IMR-90 (cell line): Measurements from ENCODE around the gene FNDC1. TPM values are rescaled to one million over a fixed set of nuclear protein-coding genes. Genes with fewer than 3 reads are reported as not detected.

Source experiments
- ATAC-seq: fragments of 200-7000 bp; cut with Tn5 transposase; 2 replicates; pipeline ENCODE4 v1.9.1; 2020; ENCODE audit warnings: low read depth, mild to moderate bottlenecking, moderate library complexity
- BruUV-seq: library from RNA; stranded (reverse); fragments of 400-500 nt; replicated peaks from 2 replicates; lab custom pipeline; 2021; lab: Mats Ljungman, UMichigan
- CTCF ChIA-PET: fragments of 300-600 bp; formaldehyde crosslinking; extraction: SDS; loops from one replicate; lab custom pipeline; 2021; ENCODE audit warnings: antibody characterized with exemption; lab: Yijun Ruan, JAX
- POLR2A ChIA-PET: fragments of 300-600 bp; sonication (Branson Sonifier 250); formaldehyde crosslinking; loops from one replicate; lab custom pipeline; 2022; ENCODE audit warnings: antibody characterized with exemption; ENCODE audit not compliant: unreplicated experiment; lab: Charles Lee
- DNase-seq: peaks from one replicate; pipeline ENCODE4 v3.0.0; 2013
- H2AFZ ChIP-seq: replicated peaks from 2 replicates; pipeline ENCODE3; 2013; ENCODE audit warnings: low read length, mild to moderate bottlenecking; ENCODE audit not compliant: poor library complexity
- H2AK5ac ChIP-seq: 2 replicates; pipeline ENCODE4 v1.6.1; 2013; ENCODE audit warnings: low read depth, low read length, inconsistent platforms
- H2AK9ac ChIP-seq: replicated peaks from 2 replicates; pipeline ENCODE3; 2013; ENCODE audit warnings: mild to moderate bottlenecking, low read depth, low read length, moderate library complexity; ENCODE audit not compliant: poor library complexity
- H2BK120ac ChIP-seq: 2 replicates; pipeline ENCODE4 v1.6.1; 2013; ENCODE audit warnings: low read depth, low read length, inconsistent platforms
- H2BK15ac ChIP-seq: 3 replicates; pipeline ENCODE4 v1.6.1; 2013; ENCODE audit warnings: low read depth, low read length, inconsistent platforms
- H2BK20ac ChIP-seq: 2 replicates; pipeline ENCODE4 v1.6.1; 2013; ENCODE audit warnings: low read depth, mild to moderate bottlenecking, inconsistent platforms, low read length, moderate library complexity
- H2BK5ac ChIP-seq: 2 replicates; pipeline ENCODE4 v1.6.1; 2013; ENCODE audit warnings: mild to moderate bottlenecking, low read depth, low read length, inconsistent platforms; ENCODE audit not compliant: poor library complexity, severe bottlenecking
- H3K14ac ChIP-seq: replicated peaks from 2 replicates; pipeline ENCODE4 v1.6.1; 2013; ENCODE audit warnings: low read depth, low read length, inconsistent platforms
- H3K18ac ChIP-seq: 2 replicates; pipeline ENCODE4 v1.6.1; 2013; ENCODE audit warnings: low read depth, low read length, control low read depth
- H3K23ac ChIP-seq: 2 replicates; pipeline ENCODE4 v1.6.1; 2013; ENCODE audit warnings: low read depth, low read length, inconsistent platforms
- H3K27ac ChIP-seq: 2 replicates; pipeline ENCODE4 v1.5.1; 2013; ENCODE audit warnings: mild to moderate bottlenecking, control low read depth, low read length; ENCODE audit not compliant: insufficient read depth
- H3K27me3 ChIP-seq: 2 replicates; pipeline ENCODE4 v1.6.1; 2013; ENCODE audit warnings: low read length; ENCODE audit not compliant: control insufficient read depth, insufficient read depth
- H3K36me3 ChIP-seq: 2 replicates; pipeline ENCODE4 v1.6.1; 2013; ENCODE audit warnings: low read length, mixed read lengths; ENCODE audit not compliant: control insufficient read depth, insufficient read depth
- H3K4ac ChIP-seq: 2 replicates; pipeline ENCODE4 v1.6.1; 2013; ENCODE audit warnings: low read depth, low read length, inconsistent platforms
- H3K4me1 ChIP-seq: 2 replicates; pipeline ENCODE4 v1.6.1; 2013; ENCODE audit warnings: low read length, mixed read lengths; ENCODE audit not compliant: control insufficient read depth, insufficient read depth
- H3K4me2 ChIP-seq: 2 replicates; pipeline ENCODE4 v1.6.1; 2013; ENCODE audit warnings: low read depth, mild to moderate bottlenecking, control low read depth, low read length, moderate library complexity
- H3K4me3 ChIP-seq: 2 replicates; pipeline ENCODE4 v1.5.1; 2013; ENCODE audit warnings: low read depth, mild to moderate bottlenecking, control low read depth, low read length, moderate library complexity; ENCODE audit not compliant: insufficient read depth
- H3K56ac ChIP-seq: 2 replicates; pipeline ENCODE4 v1.6.1; 2013; ENCODE audit warnings: low read length, inconsistent platforms; ENCODE audit not compliant: insufficient read depth; ENCODE audit errors: extremely low read depth
- H3K79me1 ChIP-seq, 2 experiments: 2 replicates each; pipeline ENCODE4 v1.6.1; 2013; ENCODE audit warnings: low read length in 2 of 2, inconsistent platforms in 1 of 2, low read depth in 1 of 2
- H3K9ac ChIP-seq: 2 replicates; pipeline ENCODE4 v1.6.1; 2013; ENCODE audit warnings: low read depth, low read length, control low read depth
- H3K9me1 ChIP-seq: 2 replicates; pipeline ENCODE4 v1.6.1; 2013; ENCODE audit warnings: low read length, inconsistent platforms; ENCODE audit not compliant: insufficient read depth
- H3K9me3 ChIP-seq: 2 replicates; pipeline ENCODE4 v1.6.1; 2013; ENCODE audit warnings: low read length; ENCODE audit not compliant: control insufficient read depth, insufficient read depth
- H4K20me1 ChIP-seq: 2 replicates; pipeline ENCODE4 v1.6.1; 2013; ENCODE audit warnings: low read length, inconsistent platforms; ENCODE audit not compliant: insufficient read depth
- H4K5ac ChIP-seq: 2 replicates; pipeline ENCODE4 v1.6.1; 2013; ENCODE audit warnings: mild to moderate bottlenecking, low read depth, low read length, control low read depth
- H4K8ac ChIP-seq, 2 experiments: 2 replicates each; pipeline ENCODE4 v1.6.1; 2013; ENCODE audit warnings: low read depth in 2 of 2, low read length in 2 of 2, control low read depth in 1 of 2, inconsistent platforms in 1 of 2
- H4K91ac ChIP-seq: 2 replicates; pipeline ENCODE4 v1.6.1; 2013; ENCODE audit warnings: low read depth, low read length, inconsistent platforms; ENCODE audit not compliant: insufficient read depth
- BHLHE40 ChIP-seq: fragments of 150-350 bp; IDR thresholded peaks from 2 replicates; pipeline ENCODE4 v1.6.1; 2016; ENCODE audit warnings: mild to moderate bottlenecking, low read depth, low read length
- CEBPB ChIP-seq: IDR thresholded peaks from 2 replicates; pipeline ENCODE4 v1.6.1; 2012; ENCODE audit warnings: low read depth, low read length, improper control_type of control experiment
- CHD1 ChIP-seq: IDR thresholded peaks from 2 replicates; pipeline ENCODE4 v1.6.1; 2012; ENCODE audit warnings: low read depth, low read length, improper control_type of control experiment
- CTCF ChIP-seq: conservative IDR thresholded peaks from 2 replicates; pipeline ENCODE4 v1.5.1; 2012; ENCODE audit warnings: mild to moderate bottlenecking, low read depth, low read length, improper control_type of control experiment
- FOS ChIP-seq: fragments of 150-350 bp; IDR thresholded peaks from 2 replicates; pipeline ENCODE4 v1.6.1; 2016; ENCODE audit warnings: low read depth, low read length
- MAFK ChIP-seq: IDR thresholded peaks from 2 replicates; pipeline ENCODE4 v1.6.1; 2012; ENCODE audit warnings: low read depth, low read length, improper control_type of control experiment
- MAZ ChIP-seq: IDR thresholded peaks from 2 replicates; pipeline ENCODE4 v1.6.1; 2012; ENCODE audit warnings: low read depth, mild to moderate bottlenecking, low read length, improper control_type of control experiment, moderate library complexity, borderline replicate concordance
- MXI1 ChIP-seq: IDR thresholded peaks from 2 replicates; pipeline ENCODE4 v1.6.1; 2012; ENCODE audit warnings: low read depth, mild to moderate bottlenecking, low read length, moderate library complexity, borderline replicate concordance
- NFE2L2 ChIP-seq: fragments of 150-350 bp; IDR thresholded peaks from 2 replicates; pipeline ENCODE4 v1.6.1; 2016; ENCODE audit warnings: low read depth, mild to moderate bottlenecking, low read length
- POLR2A ChIP-seq: IDR thresholded peaks from 2 replicates; pipeline ENCODE4 v1.6.1; 2012; ENCODE audit warnings: mild to moderate bottlenecking, low read depth, low read length
- RAD21 ChIP-seq: IDR thresholded peaks from 2 replicates; pipeline ENCODE4 v1.6.1; 2012; ENCODE audit warnings: low read length, improper control_type of control experiment
- RCOR1 ChIP-seq: IDR thresholded peaks from 2 replicates; pipeline ENCODE4 v1.6.1; 2012; ENCODE audit warnings: mild to moderate bottlenecking, low read length, improper control_type of control experiment; ENCODE audit not compliant: insufficient replicate concordance
- RFX5 ChIP-seq: IDR thresholded peaks from 2 replicates; pipeline ENCODE4 v1.8.0; 2012; ENCODE audit warnings: low read depth, mild to moderate bottlenecking, low read length, moderate library complexity
- WGBS, 2 experiments: methylation state at CpG; one replicate each; pipeline versions ENCODE4 v1.1.5 to v1.1.7; 2013; ENCODE audit warnings: missing lambda C conversion rate in 2 of 2; ENCODE audit not compliant: insufficient read length in 1 of 2; ENCODE audit errors: extremely low coverage in 2 of 2; 5-methylcytosine and 5-hydroxymethylcytosine counted together
- dilution Hi-C: fragments of 300-500 bp; cut with HindIII; formaldehyde crosslinking; loops from one replicate; pipeline ENCODE4 v1.14.3; 2018; ENCODE audit warnings: low sequenced_read_pairs; ENCODE audit not compliant: unreplicated experiment
- in situ Hi-C: fragments of 300-500 bp; cut with MboI; formaldehyde crosslinking; loops from 3 replicates; pipeline ENCODE4 v1.14.3; 2019; ENCODE audit warnings: low sequenced_read_pairs, inconsistent platforms, mixed read lengths
- intact Hi-C: fragments of 100-400 bp; cut with micrococcal nuclease; formaldehyde crosslinking; loops from 2 replicates; pipeline ENCODE4 v1.10.0; 2022
- polyA plus RNA-seq, 3 experiments: library from polyadenylated mRNA; depleted of rRNA; stranded (reverse); fragments of >200 nt; gene quantifications; 2 replicates each; pipeline ENCODE4 v1.2.3, GENCODE V29; 2012; ENCODE audit warnings: low replicate concordance in 1 of 3
- total RNA-seq: library from RNA; depleted of rRNA; stranded (reverse); fragments of >200 nt; gene quantifications from 2 replicates; pipeline ENCODE4 v1.2.3, GENCODE V29; 2012
- TF ChIP-seq, protein P1 (sequence below): fragments of 150-350 bp; IDR thresholded peaks from 2 replicates; pipeline ENCODE4 v1.6.1; 2017; ENCODE audit warnings: mild to moderate bottlenecking, antibody characterized with exemption, low read length, low read depth
- TF ChIP-seq, protein P2 (sequence below): fragments of 150-350 bp; IDR thresholded peaks from 2 replicates; pipeline ENCODE4 v1.6.1; 2016; ENCODE audit warnings: low read depth, mild to moderate bottlenecking, low read length, moderate library complexity, borderline replicate concordance

The FNDC1 gene
- total and polyA plus RNA-seq, 2 of the 4 experiments (the other 2 are of a cell fraction): 0.03 TPM; not detected in 1

DNA sequence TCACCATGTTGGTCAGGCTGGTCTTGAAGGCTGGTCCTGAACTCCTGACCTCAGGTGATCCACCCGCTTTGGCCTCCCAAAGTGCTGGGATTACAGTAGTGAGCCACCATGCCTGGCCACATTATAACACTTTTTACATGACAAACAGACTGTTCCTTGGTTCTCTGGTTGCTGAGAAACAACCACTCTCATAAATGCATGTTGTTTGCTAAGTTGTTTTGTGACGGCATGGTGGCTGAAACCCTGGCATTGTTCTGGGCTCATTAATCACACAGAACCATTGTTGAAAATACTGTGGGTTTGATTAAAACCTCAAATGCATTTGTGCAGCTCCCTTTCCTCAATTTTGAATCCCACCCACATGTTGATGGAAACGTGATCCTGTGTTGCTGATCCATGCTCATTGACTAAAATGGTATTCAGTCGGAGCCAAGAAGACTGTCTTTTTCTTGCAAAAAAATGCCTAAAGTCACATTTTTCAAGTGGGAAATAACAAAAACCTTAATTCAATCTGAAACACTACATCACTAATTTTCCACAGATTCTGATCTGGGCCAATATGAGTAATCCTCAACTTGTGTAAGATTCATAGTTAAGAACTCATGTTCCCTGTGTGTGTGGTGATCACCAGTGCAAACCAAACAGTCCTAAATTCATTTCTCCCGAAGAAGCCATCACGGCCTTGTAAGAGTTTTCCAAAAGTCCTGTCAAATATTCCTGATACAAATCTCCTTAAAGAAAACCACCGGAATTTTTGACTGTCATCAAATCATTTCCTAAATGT is 132.8 kb downstream of the FNDC1 start:
- POLR2A ChIA-PET: interaction anchor here (0.6 kb wide), 1 partner anchor 192 kb away, joined by 3 read pairs; no protein-coding TSS in a partner anchor
- H3K9ac ChIP-seq: no peak overlapping the region
- H3K14ac ChIP-seq: no peak overlapping the region
- no peak overlapping the region for H2BK20ac ChIP-seq
- H3K9me3 ChIP-seq: no peaks in the 10 kb centered on the region
- no peaks in the 10 kb centered on the region for H4K20me1 ChIP-seq
- dilution Hi-C loops (no loop called here), in situ Hi-C loops (no loop called here), intact Hi-C loops (no loop called here)
- H3K4ac ChIP-seq: no peak overlapping the region
- H3K18ac ChIP-seq: no peak overlapping the region
- no peak overlapping the region for H3K27ac ChIP-seq
- no peaks in the 10 kb centered on the region for H3K4me1 ChIP-seq
- TF ChIP-seq NFE2L2: no peak
- no peak for TF ChIP-seq MXI1
- TF ChIP-seq MAZ: no peak
- TF ChIP-seq, protein P1, sequence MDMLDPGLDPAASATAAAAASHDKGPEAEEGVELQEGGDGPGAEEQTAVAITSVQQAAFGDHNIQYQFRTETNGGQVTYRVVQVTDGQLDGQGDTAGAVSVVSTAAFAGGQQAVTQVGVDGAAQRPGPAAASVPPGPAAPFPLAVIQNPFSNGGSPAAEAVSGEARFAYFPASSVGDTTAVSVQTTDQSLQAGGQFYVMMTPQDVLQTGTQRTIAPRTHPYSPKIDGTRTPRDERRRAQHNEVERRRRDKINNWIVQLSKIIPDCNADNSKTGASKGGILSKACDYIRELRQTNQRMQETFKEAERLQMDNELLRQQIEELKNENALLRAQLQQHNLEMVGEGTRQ: no peak
- no peak for TF ChIP-seq BHLHE40
- no peak for TF ChIP-seq RAD21
- TF ChIP-seq RFX5: no peak
- TF ChIP-seq CTCF: no peak
- TF ChIP-seq, protein P2, sequence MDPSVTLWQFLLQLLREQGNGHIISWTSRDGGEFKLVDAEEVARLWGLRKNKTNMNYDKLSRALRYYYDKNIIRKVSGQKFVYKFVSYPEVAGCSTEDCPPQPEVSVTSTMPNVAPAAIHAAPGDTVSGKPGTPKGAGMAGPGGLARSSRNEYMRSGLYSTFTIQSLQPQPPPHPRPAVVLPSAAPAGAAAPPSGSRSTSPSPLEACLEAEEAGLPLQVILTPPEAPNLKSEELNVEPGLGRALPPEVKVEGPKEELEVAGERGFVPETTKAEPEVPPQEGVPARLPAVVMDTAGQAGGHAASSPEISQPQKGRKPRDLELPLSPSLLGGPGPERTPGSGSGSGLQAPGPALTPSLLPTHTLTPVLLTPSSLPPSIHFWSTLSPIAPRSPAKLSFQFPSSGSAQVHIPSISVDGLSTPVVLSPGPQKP: no peak
- TF ChIP-seq FOS: no peak
- TF ChIP-seq CEBPB: no peak
- TF ChIP-seq CHD1: no peak
- no peak for TF ChIP-seq RCOR1
- TF ChIP-seq MAFK: no peak
- no peak for TF ChIP-seq POLR2A
- H4K8ac ChIP-seq: no peak overlapping the region
- no peak overlapping the region for H3K56ac ChIP-seq
- H2AK9ac ChIP-seq: no peak overlapping the region
- H3K9me1 ChIP-seq: no peaks in the 10 kb centered on the region
- H2BK15ac ChIP-seq: no peak overlapping the region
- no peaks in the 10 kb centered on the region for H3K36me3 ChIP-seq
- no peak overlapping the region for H4K91ac ChIP-seq
- no peak overlapping the region for H4K5ac ChIP-seq
- no peak overlapping the region for H2AFZ ChIP-seq
- H3K23ac ChIP-seq: no peak overlapping the region
- no peak overlapping the region for H2BK120ac ChIP-seq
- WGBS, 2 experiments: no CpG with 5 or more reads among the region's 7 CpGs
- no TSS peak for BruUV-seq
- no peak overlapping the region for H3K4me3 ChIP-seq
- ATAC-seq (no peak), DNase-seq (no peak)
- H3K79me1 ChIP-seq: no peaks in the 10 kb centered on the region
- H3K4me2 ChIP-seq: no peak overlapping the region
- no peak overlapping the region for H2BK5ac ChIP-seq
- CTCF ChIA-PET: no interaction called here
- no peak overlapping the region for H2AK5ac ChIP-seq
- H3K27me3 ChIP-seq: no peaks in the 10 kb centered on the region
